NCI-H524 treated with DMSO at 0.1 percent for 48 hours (cell line): Measurements from ENCODE around the gene KRT77.
"Not testable (repeated sequence)": the region's sequence is repeated elsewhere in the genome, so short reads cannot be mapped to it uniquely, and the experiment has no call there.

Experiments used
- DNase-seq: peaks from one replicate; lab custom pipeline; 2025; lab: John Stamatoyannopoulos, UW

The KRT77 gene

DNA sequence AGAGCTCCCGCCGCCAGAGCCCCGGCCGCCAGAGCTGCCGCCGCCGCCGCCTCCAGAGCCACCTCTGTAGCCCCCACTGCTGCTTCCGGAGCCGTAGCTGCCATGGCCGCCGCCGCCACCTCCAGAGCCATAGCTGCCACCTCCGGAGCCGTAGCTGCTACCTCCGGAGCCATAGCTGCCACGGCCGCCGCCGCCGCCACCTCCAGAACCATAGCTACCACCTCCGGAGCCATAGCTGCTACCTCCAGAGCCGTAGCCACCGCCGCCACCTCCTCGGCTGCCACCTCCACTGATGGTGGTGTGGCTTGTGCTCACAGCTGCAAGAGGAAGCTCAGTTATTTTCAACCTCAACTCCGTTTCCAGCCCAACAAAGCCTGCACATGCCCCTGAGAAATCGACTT is 28.0 kb downstream of the KRT77 start:
- DNase-seq, result no peak

DNA sequence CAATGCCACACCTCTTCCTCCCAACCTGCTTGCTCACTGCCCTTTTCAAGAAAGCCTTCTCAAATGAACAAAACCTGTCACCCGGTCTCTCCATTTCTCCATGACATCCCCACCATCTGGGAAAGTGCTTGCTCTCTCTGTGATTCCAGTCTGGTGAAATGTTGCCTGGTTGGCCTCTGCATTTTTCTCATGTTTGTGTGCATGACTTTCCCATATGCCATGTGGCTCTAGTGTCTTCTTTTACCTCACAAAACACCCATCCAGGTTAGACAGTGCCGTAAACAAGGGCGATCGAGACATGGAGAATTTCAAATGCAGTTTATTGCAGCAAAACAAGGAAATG is 28.9 kb downstream of the KRT77 start:
- no peak for DNase-seq

DNA sequence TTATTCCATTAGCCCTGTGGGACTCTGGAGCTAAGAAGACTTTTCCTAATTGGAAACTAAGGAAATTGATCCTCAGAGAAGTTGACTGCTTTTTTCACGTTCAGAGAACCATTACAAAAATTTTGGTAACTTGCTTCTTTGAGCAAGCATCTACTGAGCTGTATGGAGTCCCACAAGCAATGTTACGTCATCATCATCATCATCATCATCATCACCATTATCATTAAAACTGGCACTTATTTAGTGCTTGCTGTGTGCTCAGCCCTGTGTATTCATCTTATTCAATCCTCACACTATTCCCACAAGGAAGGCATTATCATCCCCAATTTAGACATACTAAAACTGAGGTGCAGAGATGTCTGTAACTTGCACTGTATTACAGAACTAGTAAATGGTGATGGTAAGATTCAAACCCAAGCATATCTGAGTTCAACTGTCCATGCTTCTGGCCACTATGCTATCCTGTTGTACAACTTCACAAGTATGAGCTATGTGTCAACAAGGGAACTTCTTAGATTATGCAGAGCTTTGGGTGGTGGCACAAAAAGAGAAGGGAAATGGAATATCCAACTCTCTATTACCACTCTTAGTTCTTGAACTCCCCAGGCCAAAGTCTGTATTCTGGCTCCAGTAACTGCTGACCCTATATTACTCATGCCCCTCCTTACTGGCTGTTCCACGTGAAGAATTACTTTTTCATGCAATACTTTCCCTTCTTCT is 29.5 kb downstream of the KRT77 start:
- DNase-seq, result no peak

DNA sequence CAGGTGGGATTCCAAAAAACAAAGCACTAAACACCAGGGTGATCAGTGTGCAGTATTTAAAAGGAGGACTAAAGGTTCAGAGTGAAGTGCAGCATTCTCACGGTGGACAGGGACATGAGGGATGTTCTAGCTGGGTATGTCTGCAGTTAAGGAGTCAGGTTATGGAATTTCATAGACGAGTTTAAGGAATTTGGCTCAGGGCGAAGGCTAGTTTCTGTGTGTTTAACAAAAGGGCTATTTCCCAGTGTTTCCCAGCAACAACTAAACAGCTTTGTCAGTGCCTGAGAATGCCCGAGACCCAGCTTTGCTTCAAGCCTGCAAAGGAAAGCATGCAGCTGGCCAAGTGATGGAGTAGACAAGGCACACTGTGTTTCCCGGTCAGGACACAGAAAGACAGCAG is 30.1 kb downstream of the KRT77 start:
- no peak for DNase-seq

DNA sequence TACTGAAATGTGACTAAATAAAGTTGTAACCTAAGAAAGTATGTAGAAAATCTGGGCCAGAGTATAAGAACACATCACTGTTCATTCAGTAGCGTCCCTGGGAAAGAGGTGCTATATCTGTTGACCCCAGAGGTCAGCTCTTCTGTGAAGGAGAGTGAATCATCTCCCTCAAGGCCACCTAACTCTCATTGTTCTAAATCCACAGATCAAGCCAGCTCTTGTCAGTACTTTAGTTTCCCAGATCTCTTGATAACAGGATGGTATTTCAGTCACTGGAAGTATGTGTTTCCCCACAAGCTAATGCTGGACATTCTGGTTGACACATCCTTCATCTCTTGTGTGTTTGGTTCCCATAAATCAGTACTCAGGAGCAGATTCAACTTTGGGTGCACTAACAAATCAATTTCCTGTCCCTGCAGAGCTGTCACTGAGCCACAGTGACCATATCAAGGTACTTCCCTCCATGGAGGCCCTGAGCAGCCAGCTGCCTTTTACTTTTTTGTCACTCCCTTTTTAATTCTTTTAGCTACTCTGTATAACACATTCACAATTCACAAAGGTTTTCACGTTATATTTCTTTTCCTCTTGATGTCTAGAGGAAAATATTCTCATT is 30.9 kb downstream of the KRT77 start:
- DNase-seq, result no peak

DNA sequence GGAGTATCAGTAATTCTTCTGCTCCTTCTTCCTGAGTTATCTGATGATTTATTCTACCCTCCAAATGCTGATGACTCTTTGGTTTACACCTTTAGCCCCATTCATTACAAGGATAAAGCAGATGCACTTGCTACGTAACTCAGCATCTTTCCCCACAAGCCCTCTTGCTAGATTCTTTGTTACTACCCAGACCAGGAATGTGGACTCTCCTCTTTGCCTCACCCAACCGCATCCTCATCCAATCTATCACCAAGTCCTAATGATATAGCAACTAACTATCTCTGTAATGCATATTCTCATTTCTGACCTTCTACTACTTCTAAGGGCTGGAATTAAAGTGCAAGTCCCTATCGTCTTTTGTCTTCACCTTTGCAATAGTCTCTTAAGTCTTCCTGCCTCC is 32.4 kb downstream of the KRT77 start:
- DNase-seq, result no peak

DNA sequence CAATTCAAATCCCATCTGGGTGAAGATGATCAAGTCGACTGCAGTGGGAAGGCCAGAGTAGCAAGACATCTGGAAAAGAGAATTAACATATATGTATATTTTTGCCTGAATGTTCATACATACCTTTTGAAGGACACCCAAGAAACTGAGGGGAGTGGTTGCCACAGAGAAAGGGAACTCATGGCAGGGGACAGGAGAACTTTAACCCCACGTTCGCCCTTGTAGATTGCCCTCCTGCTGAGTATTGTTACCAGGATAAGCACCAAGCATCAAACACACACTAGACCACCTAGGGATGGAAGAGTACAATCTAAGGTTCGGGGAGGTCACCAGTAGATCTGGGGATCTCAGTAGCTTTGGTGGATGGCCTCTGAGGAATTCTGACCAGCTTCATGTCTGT is 32.8 kb downstream of the KRT77 start:
- no peak for DNase-seq

DNA sequence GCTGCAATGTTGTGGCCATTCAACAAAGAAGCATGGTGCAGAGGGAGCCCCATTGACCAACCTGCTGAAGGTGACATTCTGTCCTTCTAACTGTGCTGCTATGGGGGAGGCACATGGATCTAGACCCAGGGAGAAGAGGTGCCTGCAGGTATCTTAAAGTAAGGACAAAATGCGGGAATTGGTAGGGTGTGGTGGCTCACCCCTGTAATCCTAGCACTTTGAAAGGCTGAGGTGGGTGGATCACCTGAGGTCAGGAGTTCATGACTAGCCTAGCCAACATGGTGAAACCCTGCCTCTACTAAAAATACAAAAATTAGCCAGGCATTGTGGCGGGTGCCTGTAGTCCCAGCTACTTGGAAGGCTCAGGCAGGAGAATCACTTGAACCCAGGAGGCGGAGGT is 33.4 kb downstream of the KRT77 start:
- DNase-seq, result not testable (repeated sequence)

DNA sequence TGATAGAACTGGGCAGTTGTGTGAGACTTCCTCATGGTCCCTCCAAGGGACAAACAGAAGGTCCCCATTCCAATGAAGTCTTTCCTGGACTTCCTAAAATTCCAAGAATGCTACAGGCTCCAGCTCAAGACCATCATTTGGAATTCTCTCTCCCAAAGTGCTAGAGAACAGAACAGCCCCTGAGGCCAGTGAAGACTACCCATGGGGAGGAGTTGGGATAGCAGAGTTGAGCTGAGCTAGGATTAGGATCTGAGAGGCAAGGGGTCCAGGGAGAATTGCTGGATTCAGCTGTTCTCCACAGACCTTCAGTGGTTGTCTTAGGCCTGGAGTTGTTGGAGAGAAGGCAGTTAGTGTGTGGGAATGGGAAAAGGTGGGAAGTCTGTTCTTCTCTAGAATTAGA is 33.9 kb downstream of the KRT77 start:
- DNase-seq, result no peak

DNA sequence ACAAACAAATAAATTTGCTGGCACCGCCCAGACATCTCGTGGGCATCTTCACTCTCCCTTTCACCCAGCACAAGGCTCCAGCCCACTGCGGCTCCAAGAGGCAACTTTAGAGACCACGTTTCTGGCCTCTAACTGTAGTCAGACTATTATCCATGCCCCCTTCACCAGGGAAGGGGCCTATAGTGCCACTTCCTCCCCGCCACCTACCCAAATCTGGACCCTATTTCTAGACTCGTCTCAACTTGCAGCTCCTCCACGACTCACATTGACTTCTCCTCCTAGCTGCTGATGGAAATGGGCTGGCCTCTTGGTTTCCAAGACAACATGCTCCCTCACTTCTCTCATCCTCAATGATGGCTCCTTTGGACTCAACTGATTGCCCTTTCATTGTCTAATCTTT is 35.4 kb downstream of the KRT77 start:
- no peak for DNase-seq

DNA sequence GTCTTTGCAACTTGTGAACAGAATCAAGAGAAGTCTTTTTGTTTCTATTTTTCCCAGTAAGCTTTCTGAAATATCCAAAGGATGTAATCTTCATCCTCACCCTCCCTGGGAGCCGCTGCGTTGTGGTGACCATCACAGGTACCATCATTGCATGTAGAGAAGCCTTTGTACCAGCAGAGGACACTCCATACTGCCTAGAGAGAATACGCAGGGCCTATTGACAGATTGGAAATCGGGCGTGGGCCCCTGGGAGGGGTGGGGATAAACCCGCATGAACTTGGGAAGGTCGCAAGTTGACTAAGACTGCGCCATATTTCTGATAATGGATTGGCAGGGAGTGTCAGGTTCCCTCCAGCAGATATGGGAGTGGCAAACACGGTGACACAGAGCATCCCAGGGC is 35.8 kb downstream of the KRT77 start:
- DNase-seq, result no peak

DNA sequence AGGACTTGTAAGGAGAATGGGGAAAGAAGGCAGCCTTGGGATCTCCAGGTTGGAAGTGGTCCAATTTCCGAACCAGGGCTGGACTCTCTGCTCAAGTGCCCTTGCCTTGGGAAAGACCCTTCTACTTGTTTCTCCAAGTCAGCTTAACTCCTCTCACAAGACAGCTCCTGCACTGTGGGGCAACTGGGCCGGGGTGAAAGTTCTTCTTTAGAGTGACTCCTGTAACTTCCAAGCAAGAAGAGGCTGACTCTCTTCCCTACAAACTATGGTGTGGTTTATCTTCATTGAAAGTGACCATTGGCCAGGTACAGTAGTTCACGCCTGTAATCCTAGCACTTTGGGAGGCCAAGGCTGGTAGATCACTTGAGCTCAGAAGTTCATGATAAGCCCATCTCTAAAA is 36.9 kb downstream of the KRT77 start:
- DNase-seq, result no peak

DNA sequence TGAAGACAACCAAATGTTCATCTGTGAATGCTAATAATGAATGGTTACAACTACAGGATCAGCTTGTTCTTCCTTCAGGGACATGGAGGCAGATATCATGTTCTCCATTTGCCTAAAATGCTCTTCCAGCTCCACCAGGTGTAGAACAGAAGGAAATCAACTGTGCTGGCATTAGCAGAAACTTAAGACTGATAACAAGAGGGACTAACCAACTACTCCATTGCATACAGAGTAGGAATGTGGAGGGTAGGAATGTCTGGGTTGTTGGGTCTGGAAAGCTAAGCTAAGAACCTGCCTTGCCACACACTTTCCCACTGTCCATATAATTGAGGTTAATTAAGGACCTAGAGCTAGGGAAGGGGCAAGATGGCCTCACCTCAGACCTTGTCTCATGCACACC is 39.9 kb downstream of the KRT77 start:
- no peak for DNase-seq

DNA sequence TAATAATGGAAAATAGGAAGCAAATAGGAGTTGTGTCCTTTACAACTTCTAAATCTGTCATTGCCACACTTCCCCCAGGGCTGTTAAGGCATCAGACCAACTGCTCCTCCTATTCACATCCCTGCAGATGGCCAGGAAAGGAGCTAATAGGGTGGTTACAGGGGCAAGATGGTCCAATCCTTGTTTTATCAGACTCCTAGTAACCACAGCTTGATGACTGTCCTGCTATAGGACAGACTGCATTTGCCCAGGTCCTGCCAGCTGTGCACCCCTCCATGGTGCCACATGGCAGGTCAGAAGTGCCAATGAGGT is 40.5 kb downstream of the KRT77 start:
- DNase-seq, result no peak

DNA sequence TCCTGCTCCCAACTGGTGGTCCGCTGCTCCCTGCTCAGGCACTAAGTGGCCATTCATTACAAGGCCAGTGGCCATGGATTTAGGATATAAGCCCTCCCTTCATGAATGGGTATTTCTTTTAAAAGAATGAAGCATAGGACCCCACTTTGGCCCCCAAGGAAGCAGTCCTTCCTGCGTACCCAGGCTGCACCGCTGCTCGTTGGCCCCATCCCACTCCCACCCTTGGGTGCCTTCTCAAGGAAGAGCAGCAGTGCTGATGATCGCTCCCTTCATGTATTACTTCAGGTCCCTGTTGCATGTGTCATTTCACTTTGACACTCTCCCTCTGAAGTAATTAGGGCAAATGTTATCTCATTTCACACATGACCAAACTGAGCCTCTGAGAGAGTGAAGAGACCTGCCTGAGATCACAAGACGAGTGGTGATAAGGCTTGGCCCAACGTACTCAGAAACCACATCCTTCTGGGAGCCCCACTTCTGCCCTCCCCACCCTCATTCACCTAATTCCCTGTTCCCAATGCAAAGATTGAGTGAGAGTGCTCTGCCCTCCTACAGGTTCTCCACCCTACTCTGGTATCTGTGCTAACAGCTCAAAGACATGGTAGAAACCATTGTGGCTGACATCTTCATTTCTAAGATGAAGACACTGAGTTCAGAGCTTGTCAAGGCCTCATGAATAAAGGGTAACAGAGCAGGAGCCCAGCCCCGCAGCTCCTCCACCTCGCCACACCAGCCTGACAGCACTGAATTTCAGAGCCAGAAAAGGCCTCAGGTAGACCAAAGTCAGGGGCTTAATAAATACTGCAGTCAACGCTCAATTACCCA is 41.0 kb downstream of the KRT77 start:
- no peak for DNase-seq

DNA sequence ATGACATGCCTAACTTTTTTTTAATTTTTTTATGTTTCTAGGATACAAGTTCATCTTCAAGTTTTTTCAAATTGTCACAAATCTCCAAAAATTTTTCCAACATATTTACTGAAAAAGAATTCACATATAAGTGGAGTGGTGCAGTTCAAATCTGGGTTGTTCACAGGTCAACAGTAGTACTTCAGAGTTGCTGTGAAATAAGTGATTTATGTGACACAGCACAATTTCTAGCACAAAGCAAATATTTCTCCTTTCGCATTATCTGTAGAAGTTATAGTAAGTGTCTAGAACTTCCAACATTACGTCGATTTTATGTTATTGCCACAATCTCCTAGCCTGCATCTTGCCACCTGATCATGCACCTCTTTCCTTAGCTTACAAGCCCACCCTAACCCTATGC is 41.7 kb downstream of the KRT77 start:
- DNase-seq, result no peak

DNA sequence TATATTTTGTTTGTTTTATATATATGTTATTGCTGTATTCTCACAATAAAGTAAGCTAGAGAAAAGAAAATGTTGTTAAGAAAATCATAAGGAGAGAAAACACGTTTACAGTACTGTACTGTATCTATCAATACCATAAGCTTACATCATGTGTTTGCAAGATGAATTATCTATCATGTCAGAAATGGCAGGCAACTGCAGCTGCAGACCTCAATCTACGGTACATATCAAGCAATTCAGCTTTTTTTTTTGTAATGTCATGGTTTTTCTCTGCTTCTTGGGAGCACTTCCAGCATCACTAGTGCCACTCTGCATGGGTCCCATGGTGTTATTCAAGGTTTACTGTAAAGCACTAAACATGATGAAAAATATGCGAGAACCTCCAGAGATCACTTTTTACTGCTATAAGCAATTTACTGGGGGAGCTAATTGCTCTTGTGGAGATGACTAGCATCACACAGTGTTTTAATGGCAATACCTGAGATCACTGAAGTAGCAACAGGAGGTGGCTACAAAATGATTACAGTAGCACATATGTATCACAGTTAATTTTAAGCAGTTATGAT is 42.3 kb downstream of the KRT77 start:
- no peak for DNase-seq

DNA sequence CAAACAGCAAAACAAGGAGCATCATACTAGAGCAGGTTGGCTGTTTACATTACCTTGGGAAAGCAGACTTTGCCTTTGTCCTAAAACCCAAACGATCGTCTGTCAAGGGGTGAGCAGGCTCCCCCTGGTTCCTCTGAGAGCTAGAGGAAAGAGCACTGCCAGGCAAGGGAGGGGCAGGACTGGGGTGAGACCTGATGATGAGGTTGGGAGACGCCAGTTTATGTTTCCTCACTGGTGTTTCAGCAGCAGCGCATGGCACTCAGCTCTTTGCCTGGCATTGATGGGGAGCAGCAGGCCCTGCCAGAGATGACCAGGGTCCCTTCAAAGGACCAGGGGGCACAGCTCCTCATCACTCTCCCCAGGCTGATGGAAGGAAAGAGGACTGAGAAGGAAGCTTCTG is 43.4 kb downstream of the KRT77 start:
- no peak for DNase-seq

DNA sequence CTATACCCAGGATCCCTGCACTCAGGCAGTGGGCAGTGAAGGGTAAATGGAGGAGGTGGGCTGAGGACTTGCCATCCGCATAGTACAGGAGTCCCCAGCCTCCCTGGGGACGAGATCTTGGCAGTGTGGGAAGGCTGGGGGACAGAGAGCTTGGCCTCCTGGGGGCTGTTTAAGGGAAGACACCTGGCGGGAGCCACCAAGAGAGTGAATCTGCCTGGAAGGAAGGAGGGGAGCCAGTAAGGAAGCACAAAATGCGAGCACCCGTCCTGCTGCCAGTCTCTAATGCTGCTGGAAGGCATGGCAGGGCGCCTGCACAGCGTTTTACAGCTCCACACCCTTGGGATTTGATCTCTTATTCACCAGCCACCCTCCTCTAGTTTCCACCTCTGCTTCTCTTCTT is 43.9 kb downstream of the KRT77 start:
- no peak for DNase-seq

DNA sequence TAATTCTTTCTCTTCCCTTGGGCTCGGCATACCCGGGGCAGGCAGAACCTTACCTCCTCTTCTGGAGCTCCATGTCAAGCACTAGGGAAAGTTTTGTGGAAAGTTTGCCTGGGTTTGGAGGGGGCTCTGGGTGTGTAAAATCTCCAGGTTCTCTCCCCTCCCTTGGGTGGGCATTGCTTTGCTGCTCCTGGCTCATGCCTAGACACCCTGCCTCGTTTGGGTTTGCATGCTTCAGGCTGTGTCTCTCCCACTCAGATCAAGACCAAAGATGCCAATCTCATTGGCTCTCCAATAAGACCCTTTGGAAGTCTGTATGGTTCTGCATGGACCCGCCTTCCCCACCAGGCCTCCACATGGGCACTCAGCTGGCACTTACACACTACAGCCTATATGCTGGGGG is 45.1 kb downstream of the KRT77 start:
- no peak for DNase-seq

DNA sequence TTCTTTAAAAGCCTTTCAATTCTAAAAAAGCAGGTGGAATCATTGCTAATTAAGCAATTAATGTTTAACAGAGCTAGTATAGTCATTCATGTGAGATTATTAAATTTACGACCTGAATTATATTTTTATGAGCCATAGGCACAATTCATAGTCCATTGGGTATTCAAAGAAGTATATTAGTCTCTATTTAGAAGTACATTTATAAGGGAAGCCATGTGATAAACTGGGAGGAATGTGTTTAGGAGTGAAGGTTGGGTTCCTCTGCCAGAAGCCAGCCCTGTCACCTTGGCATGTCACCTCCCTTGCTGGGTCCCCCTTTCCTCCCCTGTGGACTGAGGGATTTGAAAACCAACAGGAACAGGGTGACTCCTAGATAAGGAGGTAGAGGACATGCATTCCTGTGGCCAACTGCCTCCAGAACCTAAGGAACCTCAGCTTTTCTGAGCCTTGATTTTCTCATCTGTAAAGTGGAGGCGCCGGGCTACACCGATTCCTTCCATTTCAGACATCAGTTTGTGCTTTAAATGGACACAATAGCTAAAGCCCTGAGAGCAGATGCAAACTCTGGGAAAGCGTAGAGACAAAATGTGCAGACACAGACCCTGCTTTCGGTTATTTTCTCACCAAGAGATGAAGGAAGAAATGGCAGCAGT is 45.9 kb downstream of the KRT77 start:
- no peak for DNase-seq

DNA sequence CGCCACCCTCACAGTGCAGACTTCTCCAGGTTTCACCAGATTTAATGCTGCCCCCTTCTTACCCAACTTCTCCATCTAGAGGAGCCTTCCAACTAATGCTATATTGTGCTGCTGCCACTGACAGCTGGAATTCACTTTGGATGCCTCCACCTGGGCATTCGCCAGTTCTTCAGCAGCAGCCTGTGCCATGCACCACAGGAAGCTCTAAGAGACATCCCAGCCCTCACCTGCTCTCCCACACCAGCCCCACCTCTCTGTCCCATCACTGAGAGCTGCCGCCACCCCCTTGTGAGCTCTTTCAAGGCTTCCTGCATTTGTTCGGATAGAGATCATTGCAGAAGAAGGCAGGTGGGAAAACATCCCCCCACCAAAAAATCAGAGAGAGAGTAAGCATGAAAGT is 46.7 kb downstream of the KRT77 start:
- DNase-seq, result no peak

DNA sequence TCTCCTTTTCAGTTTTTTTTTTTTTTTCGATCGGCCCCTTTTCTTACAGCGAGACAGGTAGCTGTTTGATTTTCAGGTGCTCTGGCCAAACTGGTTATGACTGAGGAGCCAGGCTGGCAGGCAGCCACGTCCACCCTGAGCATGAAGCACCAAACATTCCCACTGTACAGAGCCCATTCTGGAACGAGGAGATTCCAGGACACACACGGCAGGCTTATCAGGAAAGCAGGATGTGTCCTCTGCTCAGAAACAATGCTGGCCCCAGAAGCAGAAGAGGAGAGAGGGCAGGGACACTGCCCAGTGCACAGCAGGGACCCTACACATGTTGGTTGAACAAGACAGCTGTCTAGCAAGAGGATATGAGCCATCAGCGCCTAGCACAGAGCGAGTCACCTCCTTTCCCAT is 47.6 kb downstream of the KRT77 start:
- no peak for DNase-seq
